GM06990 (cell line): ENCODE measurements around the gene PINK1.

ENCODE experiments used
- DNase-seq: peaks from one replicate; pipeline ENCODE4 v3.0.0-alpha.2; 2011; ENCODE audit not compliant: insufficient read length; ENCODE audit errors: extremely low read depth
- H3K27me3 ChIP-seq: replicated peaks from 2 replicates; pipeline ENCODE4 v1.6.0; 2011; ENCODE audit warnings: low read length; ENCODE audit not compliant: control insufficient read depth, insufficient read depth
- H3K36me3 ChIP-seq: 2 replicates; pipeline ENCODE4 v1.5.1; 2011; ENCODE audit warnings: low read length; ENCODE audit not compliant: control insufficient read depth, insufficient read depth
- H3K4me3 ChIP-seq: replicated peaks from 2 replicates; pipeline ENCODE4 v1.5.1; 2011; ENCODE audit warnings: low read depth, mild to moderate bottlenecking, control low read depth, low read length
- CTCF ChIP-seq: IDR thresholded peaks from 2 replicates; pipeline ENCODE4 v1.5.1; 2011; ENCODE audit warnings: low read length, control low read depth, mild to moderate bottlenecking, inconsistent platforms; ENCODE audit not compliant: insufficient read depth, poor library complexity, severe bottlenecking

PINK1 gene

GRCh38 chr1:20684050-20684620 is 50.9 kb downstream of the PINK1 start:
- Histone ChIP-seq H3K36me3 (no peaks in the 10 kb centered on the region), H3K4me3 (no peak overlapping the region), H3K27me3 (no peaks in the 10 kb centered on the region; the same call in 1 of the 2 replicates)
- DNase-seq, result no peak
- TF ChIP-seq CTCF, result no peak

GRCh38 chr1:20684651-20685050 is 51.4 kb downstream of the PINK1 start:
- Histone ChIP-seq H3K36me3 (no peaks in the 10 kb centered on the region), H3K27me3 (no peaks in the 10 kb centered on the region; the same call in 1 of the 2 replicates), H3K4me3 (no peak overlapping the region)
- DNase-seq, result no peak
- TF ChIP-seq CTCF, result no peak

- Histone ChIP-seq H3K36me3 (no peaks in the 10 kb centered on the region), H3K27me3 (no peaks in the 10 kb centered on the region; the same call in 1 of the 2 replicates), H3K4me3 (no peak overlapping the region)
- DNase-seq, result no peak
- no peak for TF ChIP-seq CTCF
Observed at GRCh38 chr1:20685099-20685662, 51.9 kb downstream of the PINK1 start.

- DNase-seq, result no peak
- H3K36me3 ChIP-seq, result no peaks in the 10 kb centered on the region
- no peak overlapping the region for H3K4me3 ChIP-seq
- no peaks in the 10 kb centered on the region; the same call in 1 of the 2 replicates for H3K27me3 ChIP-seq
- no peak for TF ChIP-seq CTCF
Observed at GRCh38 chr1:20685741-20686140, 52.5 kb downstream of the PINK1 start.

GRCh38 chr1:20686883-20687725 is 53.8 kb downstream of the PINK1 start:
- Histone ChIP-seq H3K36me3 (no peaks in the 10 kb centered on the region), H3K27me3 (no peaks in the 10 kb centered on the region; the same call in 1 of the 2 replicates), H3K4me3 (no peak overlapping the region)
- no peak for DNase-seq
- no peak for TF ChIP-seq CTCF
